HG03139 (cell line): ENCODE data around the gene ARPC1B.
"Not testable (repeated sequence)": the region's sequence is repeated elsewhere in the genome, so short reads cannot be mapped to it uniquely, and the experiment has no call there.

Experiments
- ATAC-seq: cut with Tn5 transposase; IDR thresholded peaks from one replicate; pipeline ENCODE4 v1.9.1; 2021; ENCODE audit not compliant: unreplicated experiment

Gene ARPC1B

DNA sequence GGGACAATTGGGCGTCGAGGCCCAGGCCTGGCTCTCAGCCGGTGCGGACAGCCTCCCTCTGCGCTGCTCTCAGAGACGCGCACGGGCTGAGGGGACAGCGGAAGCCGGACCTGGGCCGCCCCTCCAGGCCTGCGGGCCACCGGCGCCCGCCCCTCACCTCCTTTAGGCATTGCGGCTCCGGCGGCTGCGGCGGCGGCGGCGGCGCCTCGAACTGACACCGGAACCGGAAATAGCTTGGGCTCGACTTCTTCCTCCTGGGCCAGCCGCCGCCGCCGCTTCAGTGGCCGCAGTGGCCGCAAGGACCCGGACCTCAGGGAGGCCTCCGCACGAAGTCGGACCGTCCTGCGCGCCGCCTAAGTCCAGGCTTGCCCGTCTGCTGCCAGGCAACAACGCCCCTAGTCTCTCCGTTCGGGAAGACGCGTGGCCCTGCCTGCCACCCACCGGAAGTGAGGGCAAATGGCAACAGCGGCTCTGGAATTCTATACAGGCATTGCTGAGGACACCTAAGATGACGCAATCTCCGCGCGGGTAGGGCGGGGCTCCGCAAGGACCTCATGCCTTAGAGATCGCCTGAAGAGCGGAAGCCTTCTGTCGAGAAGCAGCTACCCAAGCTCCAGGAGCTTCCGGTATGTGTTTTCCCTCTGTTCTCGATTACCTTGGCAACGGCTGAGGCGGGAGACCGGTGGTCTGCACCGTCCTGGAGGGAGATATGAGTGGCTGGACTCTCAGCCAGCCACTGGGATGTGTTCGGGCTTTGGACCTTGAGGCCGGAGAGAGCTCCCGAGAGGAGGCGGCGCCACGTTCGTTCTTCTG lies 34.1 kb downstream of the ARPC1B start, which contains the start of the genes BUD31 and PDAP1:
BUD31 (plus strand) TSS at position 591 of the 813 bp plus-strand sequence. CDS start 2,124 bp downstream, outside the sequence.
PDAP1 (minus strand) TSS at position 219 of the 813 bp plus-strand sequence; CDS start at position 170, 49 bp downstream.
- ATAC-seq, result peak; percentile 63

DNA sequence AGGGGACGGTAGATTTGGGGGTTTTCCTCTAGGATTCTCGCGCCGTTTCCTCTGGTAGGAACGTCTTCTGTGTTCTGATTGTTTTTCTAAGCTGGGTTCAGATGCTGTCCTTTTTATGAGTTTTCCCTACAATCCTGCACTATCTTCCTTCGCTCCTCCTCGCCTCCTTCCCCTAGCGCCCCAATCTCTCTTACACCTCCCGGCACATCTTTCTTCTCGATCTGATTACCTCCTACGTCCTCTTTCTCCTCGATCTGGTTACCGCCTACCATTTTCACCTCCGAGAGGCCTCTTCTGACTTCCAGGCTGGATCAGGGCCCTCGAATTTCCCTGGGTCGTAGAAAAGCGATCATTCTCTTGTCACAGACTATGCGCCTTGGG lies 34.7 kb downstream of the ARPC1B start:
- peak; percentile 18 for ATAC-seq

DNA sequence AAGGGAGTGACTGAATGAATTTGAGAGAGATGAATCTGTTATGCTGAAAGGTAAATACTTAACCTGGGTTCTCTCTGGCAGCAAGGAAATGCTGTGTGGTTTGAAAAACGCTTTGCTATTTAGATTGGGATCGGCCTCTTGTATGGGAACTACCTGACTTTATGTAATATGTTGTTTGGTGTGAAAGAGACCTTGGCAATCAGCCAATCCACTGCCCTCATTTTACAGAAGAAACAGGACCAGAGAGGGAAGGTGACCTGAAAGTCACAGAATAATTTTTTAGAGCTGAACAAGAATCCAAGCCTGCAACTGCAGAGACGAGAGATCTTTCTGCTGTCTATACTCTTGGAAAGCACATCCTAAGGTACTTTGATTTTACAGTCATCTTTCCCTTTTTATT lies 35.3 kb downstream of the ARPC1B start:
- ATAC-seq, result no peak

DNA sequence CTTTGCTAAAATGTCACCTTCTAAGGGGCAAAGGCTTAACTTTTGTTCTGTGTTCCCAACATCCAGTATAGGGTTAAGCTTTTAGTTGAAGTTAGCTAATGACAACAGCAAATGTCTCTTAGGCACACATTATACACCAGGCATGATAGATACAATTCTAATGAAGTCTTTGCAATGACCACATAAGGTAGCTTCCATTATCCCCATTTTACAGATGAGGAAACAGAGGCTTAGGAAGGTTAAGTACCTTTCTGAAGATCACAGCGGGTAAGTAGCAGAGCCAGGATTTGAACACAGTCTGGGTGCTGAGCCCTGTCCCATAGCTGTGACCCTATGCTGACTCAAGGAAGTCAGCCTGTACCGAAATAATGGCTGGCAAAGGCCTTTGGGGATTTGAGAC lies 36.1 kb downstream of the ARPC1B start:
- ATAC-seq, result no peak

GRCh38 chr7:99415513-99416127 lies 41.1 kb downstream of the ARPC1B start:
- ATAC-seq, result not testable (repeated sequence)

- no peak for ATAC-seq
These were observed 43.7 kb downstream of the ARPC1B start for GRCh38 chr7:99418260-99418659.

DNA sequence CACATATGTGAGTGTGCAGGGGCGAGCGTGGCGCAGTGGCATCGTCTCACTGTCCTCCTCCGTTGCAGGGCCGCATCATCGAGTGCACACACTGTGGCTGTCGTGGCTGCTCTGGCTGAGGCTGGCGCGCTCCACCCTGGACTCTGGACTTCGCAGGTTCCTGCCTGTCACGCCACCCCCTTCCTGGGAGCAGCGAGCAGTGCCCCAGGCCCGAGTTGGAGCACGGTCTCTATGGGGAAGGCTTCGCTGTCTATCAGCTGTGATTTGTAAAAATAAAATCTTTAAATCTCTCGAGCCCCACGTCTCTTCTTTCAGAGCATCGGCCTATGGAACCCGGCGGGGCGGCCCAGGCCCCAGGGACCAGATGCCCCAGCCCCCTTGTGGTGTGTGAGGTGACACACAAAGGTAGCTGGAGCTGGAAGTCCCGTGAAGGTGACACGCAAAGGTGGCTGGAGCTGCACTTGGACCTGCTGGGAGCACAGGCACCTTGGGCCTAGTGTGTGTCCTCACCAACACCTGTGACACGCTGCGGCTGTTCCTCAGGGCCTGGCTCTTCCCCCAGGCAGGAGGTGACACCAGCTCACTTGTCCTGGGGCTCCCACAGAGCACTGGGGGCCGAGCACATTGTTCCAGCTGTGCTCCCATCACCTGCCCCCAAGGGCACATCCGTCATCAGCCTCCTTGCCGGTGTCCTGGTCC lies 44.9 kb downstream of the ARPC1B start:
- no peak for ATAC-seq

GRCh38 chr7:99420213-99420612 lies 45.7 kb downstream of the ARPC1B start:
- no peak for ATAC-seq

GRCh38 chr7:99420986-99421385 lies 46.5 kb downstream of the ARPC1B start:
- no peak for ATAC-seq

DNA sequence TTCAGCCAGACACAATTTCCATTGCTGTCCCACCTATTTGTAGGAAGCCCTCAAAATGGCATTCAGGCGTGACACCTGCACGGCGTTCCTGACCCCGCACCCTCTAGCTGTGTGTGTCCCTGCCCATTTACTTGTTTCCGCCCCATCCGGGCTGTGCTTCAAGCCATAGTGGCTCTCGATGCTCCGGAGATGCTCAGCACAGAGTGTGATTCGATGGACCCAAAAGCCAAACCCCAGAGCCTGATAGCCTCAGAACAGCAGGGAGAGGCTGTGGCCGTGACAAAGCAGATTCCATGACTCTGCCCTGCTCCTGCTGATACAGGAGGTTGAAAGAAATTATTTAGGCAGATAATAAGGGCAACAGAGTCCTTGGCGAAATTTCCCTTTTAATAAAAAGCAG lies 47.7 kb downstream of the ARPC1B start:
- no peak for ATAC-seq

DNA sequence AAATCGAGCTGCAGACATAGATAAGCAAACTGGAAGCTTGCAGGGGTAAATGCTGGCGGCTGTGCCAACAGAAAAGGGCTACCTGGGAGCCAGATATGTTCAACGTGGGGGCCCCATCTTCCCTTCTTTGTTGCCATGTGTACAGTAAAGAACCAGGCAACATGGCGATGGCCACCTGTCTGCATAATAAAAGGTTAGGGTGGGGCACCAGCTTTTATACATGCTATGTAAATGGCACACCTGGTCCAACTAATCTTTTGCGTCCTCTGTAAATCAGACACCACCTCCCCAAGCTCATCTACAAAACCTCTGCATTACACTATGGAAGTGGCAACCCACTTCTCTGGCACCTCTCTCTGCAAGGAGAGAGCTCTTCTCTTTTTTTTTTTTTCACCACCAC lies 48.1 kb downstream of the ARPC1B start:
- no peak for ATAC-seq

GRCh38 chr7:99424932-99425730 lies 50.6 kb downstream of the ARPC1B start:
- no peak for ATAC-seq

GRCh38 chr7:99428972-99429566 lies 54.5 kb downstream of the ARPC1B start:
- no peak for ATAC-seq

DNA sequence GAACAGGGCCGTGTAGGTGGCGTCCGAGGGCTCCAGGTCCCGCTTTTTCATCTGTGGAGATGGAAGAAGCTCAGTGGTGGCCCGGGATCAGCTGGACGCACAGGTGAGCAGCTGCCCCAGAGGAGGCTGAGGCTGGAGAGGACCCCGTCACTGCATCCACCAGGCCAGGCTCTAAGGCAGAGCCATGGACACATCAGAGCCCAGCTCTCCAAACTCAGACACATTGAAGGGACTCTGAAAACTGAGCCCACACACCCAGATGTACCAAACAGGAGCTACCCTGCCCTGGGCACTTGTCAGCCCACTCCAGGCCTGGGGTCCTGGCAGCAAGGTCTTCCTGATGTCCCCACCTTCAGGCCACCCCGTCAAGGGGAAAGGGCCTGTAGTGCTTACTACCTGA lies 55.2 kb downstream of the ARPC1B start:
- no peak for ATAC-seq

GRCh38 chr7:99431756-99432540 lies 57.4 kb downstream of the ARPC1B start:
- ATAC-seq, result not testable (repeated sequence)

GRCh38 chr7:99433158-99433557 lies 58.6 kb downstream of the ARPC1B start:
- ATAC-seq, result no peak

- no peak for ATAC-seq
These were observed 63.5 kb downstream of the ARPC1B start for GRCh38 chr7:99437946-99438572.

DNA sequence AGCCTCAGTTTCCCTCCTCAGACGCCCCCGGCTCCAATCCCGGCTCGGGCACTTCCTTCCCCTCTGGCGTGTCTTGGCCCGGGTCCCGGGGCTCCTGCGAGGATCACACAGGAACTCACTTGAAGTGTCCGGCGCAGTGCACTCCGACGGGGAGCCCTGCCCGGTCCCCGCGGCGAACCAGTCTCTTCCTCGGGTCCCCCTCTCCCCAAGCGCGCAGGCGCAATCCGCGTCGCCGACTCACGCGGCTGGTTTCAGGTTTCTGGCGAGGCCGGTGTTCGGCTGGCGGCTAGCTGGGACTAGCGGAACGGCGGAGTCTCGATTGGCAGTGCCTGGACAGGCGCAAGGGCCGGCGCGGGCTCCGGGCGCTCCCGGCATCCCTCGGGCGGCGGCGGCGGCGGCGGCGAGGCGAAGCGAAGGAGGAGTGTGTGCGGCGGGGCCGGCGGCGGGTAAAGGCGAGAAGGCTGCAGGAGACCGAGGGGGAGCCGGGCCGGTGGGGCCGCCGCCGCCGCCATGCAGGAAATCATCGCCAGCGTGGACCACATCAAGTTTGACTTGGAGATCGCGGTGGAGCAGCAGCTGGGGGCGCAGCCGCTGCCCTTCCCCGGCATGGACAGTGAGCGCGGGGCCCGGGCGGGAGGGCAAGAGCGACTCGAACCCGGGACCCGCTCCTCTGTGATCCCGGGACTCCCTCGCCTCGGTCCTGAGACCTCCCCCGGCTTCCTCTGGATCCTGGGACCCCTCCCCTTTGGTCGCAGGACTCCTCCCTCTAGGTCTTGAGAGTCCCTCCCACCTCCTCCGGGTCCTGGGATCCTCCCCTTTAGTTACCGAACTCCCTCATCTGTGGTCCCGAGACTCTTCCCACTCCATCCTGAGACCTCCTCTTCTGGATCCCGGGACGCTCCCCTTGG lies 64.3 kb downstream of the ARPC1B start, which contains the start of the genes CPSF4 and PTCD1:
CPSF4 (plus strand) TSS at position 371 of the 908 bp plus-strand sequence; CDS start at position 511, 140 bp downstream.
PTCD1 (minus strand) TSS at position 226 of the 908 bp plus-strand sequence. CDS start 3,556 bp downstream, outside the sequence.
- ATAC-seq, result peak; percentile 85
